Endothelial cell of umbilical vein (primary cell): ENCODE data around the gene TRNAU1AP. TPM values are rescaled to one million over a fixed set of nuclear protein-coding genes. Genes with fewer than 3 reads are reported as not detected.

Source experiments
- BruUV-seq: library from RNA; stranded (reverse); fragments of 400-500 nt; replicated peaks from 2 replicates; lab custom pipeline; 2021; lab: Mats Ljungman, UMichigan
- CTCF ChIA-PET: fragments of 300-600, 350-600 bp; sonication (Branson Sonifier 250); formaldehyde crosslinking; loops from one replicate; lab custom pipeline; 2021; ENCODE audit warnings: antibody characterized with exemption, inconsistent platforms; lab: Charles Lee
- POLR2A ChIA-PET: fragments of 300-600, 350-600 bp; sonication (Branson Sonifier 250); formaldehyde crosslinking; loops from one replicate; lab custom pipeline; 2021; ENCODE audit warnings: antibody characterized with exemption, inconsistent platforms; lab: Charles Lee
- DNase-seq: peaks from one replicate; pipeline ENCODE4 v3.0.0-alpha.2; 2011; ENCODE audit warnings: low read depth, low spot score
- FAIRE-seq: peaks from 2 replicates; lab custom pipeline; 2011; peaks lifted over from hg19 to GRCh38; lab: Jason Lieb, UNC
- H2AFZ ChIP-seq: 2 replicates; pipeline ENCODE4 v1.6.0; 2012; ENCODE audit warnings: low read depth, low read length, control low read depth, inconsistent platforms
- H3K27ac ChIP-seq: 2 replicates; pipeline ENCODE4 v1.5.1; 2011; ENCODE audit warnings: low read depth, mild to moderate bottlenecking, control low read depth, low read length, moderate library complexity; ENCODE audit not compliant: insufficient read depth
- H3K27me3 ChIP-seq, 2 experiments: 2 replicates each; pipeline versions ENCODE4 v1.6.0 to v1.6.1; 2011; ENCODE audit warnings: low read length in 2 of 2, mixed read lengths in 1 of 2; ENCODE audit not compliant: control insufficient read depth in 2 of 2, insufficient read depth in 2 of 2
- H3K36me3 ChIP-seq, 2 experiments: 2 replicates in 1 of 2; 3 replicates in 1 of 2; pipeline ENCODE4 v1.5.1; 2011; ENCODE audit warnings: low read length in 2 of 2, mild to moderate bottlenecking in 1 of 2, moderate library complexity in 1 of 2; ENCODE audit not compliant: control insufficient read depth in 2 of 2, insufficient read depth in 2 of 2; ENCODE audit errors: extremely low read depth in 1 of 2
- H3K4me1 ChIP-seq: 3 replicates; pipeline ENCODE4 v1.5.1; 2011; ENCODE audit warnings: mild to moderate bottlenecking, low read length; ENCODE audit not compliant: control insufficient read depth, insufficient read depth; ENCODE audit errors: extremely low read depth
- H3K4me2 ChIP-seq: 2 replicates; pipeline ENCODE4 v1.6.1; 2011; ENCODE audit warnings: low read length, control low read depth, mixed read lengths; ENCODE audit not compliant: insufficient read depth
- H3K4me3 ChIP-seq, 3 experiments: fragments of 200-600 bp in 1 of 3; sonication (generic), shearing (Covaris generic) in 1 of 3; replicated peaks in 1 of 3; 2 replicates each; pipeline ENCODE4 v1.5.1; 2011 to 2016; ENCODE audit warnings: control low read depth in 3 of 3, low read length in 3 of 3, mild to moderate bottlenecking in 2 of 3, inconsistent platforms in 1 of 3, low read depth in 1 of 3, moderate library complexity in 1 of 3; ENCODE audit not compliant: insufficient read depth in 1 of 3
- H3K79me2 ChIP-seq: 2 replicates; pipeline ENCODE4 v1.6.0; 2012; ENCODE audit warnings: low read length, inconsistent platforms; ENCODE audit not compliant: control insufficient read depth, insufficient read depth
- H3K9ac ChIP-seq: replicated peaks from 2 replicates; pipeline ENCODE3; 2011; ENCODE audit warnings: low read length, control low read depth; ENCODE audit not compliant: insufficient read depth; ENCODE audit errors: extremely low read depth
- H3K9me1 ChIP-seq: replicated peaks from 3 replicates; pipeline ENCODE4 v1.6.0; 2011; ENCODE audit warnings: mild to moderate bottlenecking, low read length; ENCODE audit not compliant: control insufficient read depth, insufficient read depth; ENCODE audit errors: extremely low read depth
- H3K9me3 ChIP-seq: replicated peaks from 2 replicates; pipeline ENCODE4 v1.5.1; 2012; ENCODE audit warnings: low read length, inconsistent platforms; ENCODE audit not compliant: control insufficient read depth, insufficient read depth
- H4K20me1 ChIP-seq: replicated peaks from 2 replicates; pipeline ENCODE3; 2011; ENCODE audit warnings: mild to moderate bottlenecking, low read length; ENCODE audit not compliant: control insufficient read depth, insufficient read depth; ENCODE audit errors: extremely low read depth
- CTCF ChIP-seq, 2 donors: IDR thresholded peaks; 1 replicate in 1 of 2; 2 replicates in 1 of 2; pipeline ENCODE4 v1.5.1; 2011; ENCODE audit warnings: low read length in 2 of 2, mild to moderate bottlenecking in 2 of 2, moderate library complexity in 2 of 2, control low read depth in 1 of 2, inconsistent platforms in 1 of 2, low read depth in 1 of 2; ENCODE audit not compliant: insufficient read depth in 1 of 2; ENCODE audit errors: extremely low read depth in 1 of 2
- EZH2 ChIP-seq: IDR thresholded peaks from 2 replicates; pipeline ENCODE4 v1.6.1; 2012; ENCODE audit warnings: borderline replicate concordance, low read depth, mild to moderate bottlenecking, moderate library complexity, low read length, inconsistent platforms; ENCODE audit not compliant: severe bottlenecking
- FOS ChIP-seq: IDR thresholded peaks from 2 replicates; pipeline ENCODE4 v1.6.1; 2011; ENCODE audit warnings: mild to moderate bottlenecking, low read length, moderate library complexity, borderline replicate concordance; ENCODE audit not compliant: insufficient read depth
- GATA2 ChIP-seq: IDR thresholded peaks from 2 replicates; pipeline ENCODE4 v1.7.0; 2011; ENCODE audit warnings: low read depth, mild to moderate bottlenecking, moderate library complexity, mixed read lengths, low read length; ENCODE audit not compliant: insufficient read length, insufficient read depth
- JUN ChIP-seq: IDR thresholded peaks from 2 replicates; pipeline ENCODE4 v1.6.1; 2011; ENCODE audit warnings: borderline replicate concordance, low read depth; ENCODE audit not compliant: insufficient read length, insufficient read depth
- MAX ChIP-seq: IDR thresholded peaks from 2 replicates; pipeline ENCODE4 v1.6.1; 2011; ENCODE audit not compliant: insufficient read depth, insufficient read length
- MYC ChIP-seq: IDR thresholded peaks from one replicate; pipeline ENCODE4 v1.6.1; 2011; ENCODE audit warnings: mild to moderate bottlenecking, low read depth, low read length
- POLR2A ChIP-seq: IDR thresholded peaks from 2 replicates; pipeline ENCODE4 v1.6.1; 2012; ENCODE audit warnings: low read depth, mild to moderate bottlenecking, control low read depth, low read length
- POLR2AphosphoS5 ChIP-seq: IDR thresholded peaks from 2 replicates; pipeline ENCODE4 v1.6.1; 2012; ENCODE audit warnings: low read depth, mild to moderate bottlenecking, control low read depth, low read length, moderate library complexity; ENCODE audit not compliant: insufficient read depth
- dilution Hi-C: fragments of 300-500 bp; cut with MboI; formaldehyde crosslinking; loops from one replicate; pipeline ENCODE4 v1.15.0; 2019; ENCODE audit warnings: low sequenced_read_pairs; ENCODE audit not compliant: extremely low pct_ligation_motif_present
- intact Hi-C: fragments of 100-400 bp; cut with micrococcal nuclease; formaldehyde crosslinking; loops from one replicate; pipeline ENCODE4 v1.10.0; 2022
- polyA plus RNA-seq, 4 experiments: library from polyadenylated mRNA; depleted of rRNA in 3 of 4; stranded (reverse) in 3 of 4; unstranded in 1 of 4; fragments of >200 nt; gene quantifications; 2 replicates each; pipeline versions ENCODE4 v1.2.1 to v1.2.3, GENCODE V29; 2011 to 2012; ENCODE audit warnings: missing spikeins in 1 of 4
- total RNA-seq: library from RNA; stranded (reverse); gene quantifications from 2 replicates; pipeline ENCODE4 v1.2.3, GENCODE V29; 2021

The TRNAU1AP gene
- total and polyA plus RNA-seq, 2 donors (not counting 3 experiments of a cell fraction or from before 2014, with no cell fraction given): 32.7 to 46.2 TPM

- no peak overlapping the region for H2AFZ ChIP-seq
- H3K4me3 ChIP-seq: no peak overlapping the region
- ChIA-PET CTCF (interaction anchor here (0.6 kb wide), 1 partner anchor 16 kb away, joined by 5 read pairs; no protein-coding TSS in a partner anchor), POLR2A (no interaction called here)
- H3K4me1 ChIP-seq: no peaks in the 10 kb centered on the region
- peaks cover 19 to 32% of the 10 kb centered on the region in 2 experiments for H3K36me3 ChIP-seq
- no peak for TF ChIP-seq MYC
- TF ChIP-seq GATA2: no peak
- TF ChIP-seq FOS: no peak
- no peak for TF ChIP-seq POLR2AphosphoS5
- TF ChIP-seq EZH2: no peak
- no peak for TF ChIP-seq POLR2A
- no peak for TF ChIP-seq JUN
- no peak for TF ChIP-seq CTCF (IDR thresholded peaks at IDR 0.05; ENCODE audit: extremely low read depth in 1 of 2, insufficient read depth in 1 of 2, low read depth in 1 of 2, low read length in 2 of 2)
- TF ChIP-seq MAX: no peak
- no peaks in the 10 kb centered on the region for H3K9me3 ChIP-seq
- H4K20me1 ChIP-seq: no peaks in the 10 kb centered on the region
- dilution Hi-C loops (no loop called here), intact Hi-C loops (no loop called here)
- no peak for DNase-seq
- BruUV-seq: no TSS peak
- H3K9ac ChIP-seq: no peak overlapping the region
- no peak overlapping the region for H3K27ac ChIP-seq
- H3K79me2 ChIP-seq: no peaks in the 10 kb centered on the region
- no peak overlapping the region for H3K4me2 ChIP-seq
- FAIRE-seq: no peak
- no peaks in the 10 kb centered on the region for H3K27me3 ChIP-seq
- H3K9me1 ChIP-seq: no peaks in the 10 kb centered on the region
Measured at GRCh38 chr1:28535180-28535579, 17.7 kb upstream of the TRNAU1AP start.
